NOMO-1 treated with dmso at 0.1 percent for 144 hours (cell line): ENCODE measurements around the gene LMNTD2.
A peak's percentile ranks its signal among the peaks of the same experiment; 100 is the strongest.

ENCODE experiments used
- DNase-seq: peaks from one replicate; lab custom pipeline; 2025; ENCODE audit not compliant: unreplicated experiment; lab: John Stamatoyannopoulos, UW

LMNTD2 gene

GRCh38 chr11:535519-536454 is 24.8 kb downstream of the LMNTD2 start, which contains the start of gene HRAS:
Gene HRAS, minus strand, starts transcription at chr11:535576.
- DNase-seq, result peak; percentile 81

- DNase-seq, result no peak
Observed at GRCh38 chr11:535210-535518, 25.4 kb downstream of the LMNTD2 start.

- DNase-seq, result no peak
Observed at GRCh38 chr11:534396-535209, 25.9 kb downstream of the LMNTD2 start.

- no peak for DNase-seq
Observed at GRCh38 chr11:533586-534395, 26.7 kb downstream of the LMNTD2 start.

- no peak for DNase-seq
Observed at GRCh38 chr11:532986-533585, 27.5 kb downstream of the LMNTD2 start.

GRCh38 chr11:532527-532985 is 28.0 kb downstream of the LMNTD2 start:
- DNase-seq, result no peak

- no peak for DNase-seq
Observed at GRCh38 chr11:531919-532526, 28.5 kb downstream of the LMNTD2 start.

GRCh38 chr11:530960-531831 is 29.3 kb downstream of the LMNTD2 start:
- DNase-seq, result no peak

- DNase-seq, result no peak
Observed at GRCh38 chr11:529728-530411, 30.7 kb downstream of the LMNTD2 start.

GRCh38 chr11:528815-529727 is 31.5 kb downstream of the LMNTD2 start:
- no peak for DNase-seq

- no peak for DNase-seq
Observed at GRCh38 chr11:528166-528814, 32.2 kb downstream of the LMNTD2 start.

- DNase-seq, result no peak
Observed at GRCh38 chr11:526192-526591, 34.3 kb downstream of the LMNTD2 start.

GRCh38 chr11:521177-521688 is 39.3 kb downstream of the LMNTD2 start:
- DNase-seq, result no peak

GRCh38 chr11:520428-521176 is 39.9 kb downstream of the LMNTD2 start:
- DNase-seq, result no peak

- DNase-seq, result no peak
Observed at GRCh38 chr11:518463-519202, 41.9 kb downstream of the LMNTD2 start.
